NCI-H1694 (cell line): ENCODE measurements around the gene ECHDC3.

ENCODE experiments used
- DNase-seq: peaks from one replicate; lab custom pipeline; 2025; lab: John Stamatoyannopoulos, UW

ECHDC3 gene

GRCh38 chr10:11754173-11754572 lies 12.0 kb downstream of the ECHDC3 start:
- DNase-seq, result no peak

DNA sequence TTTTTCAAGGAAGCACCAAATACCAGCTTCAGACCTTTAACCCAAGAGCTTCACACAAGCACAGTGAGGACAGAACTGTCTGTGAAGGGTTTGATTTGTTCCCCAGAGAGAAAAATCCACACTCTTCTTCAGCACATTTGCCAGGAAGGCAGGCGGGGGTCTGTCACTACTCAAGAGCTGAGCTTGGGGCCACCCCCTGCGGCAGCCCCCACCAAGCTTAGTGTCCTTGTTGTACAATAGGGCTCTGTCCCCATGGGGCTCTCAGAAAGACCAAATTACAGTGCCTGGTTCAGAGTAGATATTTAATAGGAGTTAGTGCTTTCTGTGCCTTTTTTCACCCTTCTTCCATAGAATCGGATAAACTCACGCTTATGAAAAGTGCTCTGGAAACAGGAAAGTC lies 12.4 kb downstream of the ECHDC3 start:
- DNase-seq, result no peak

DNA sequence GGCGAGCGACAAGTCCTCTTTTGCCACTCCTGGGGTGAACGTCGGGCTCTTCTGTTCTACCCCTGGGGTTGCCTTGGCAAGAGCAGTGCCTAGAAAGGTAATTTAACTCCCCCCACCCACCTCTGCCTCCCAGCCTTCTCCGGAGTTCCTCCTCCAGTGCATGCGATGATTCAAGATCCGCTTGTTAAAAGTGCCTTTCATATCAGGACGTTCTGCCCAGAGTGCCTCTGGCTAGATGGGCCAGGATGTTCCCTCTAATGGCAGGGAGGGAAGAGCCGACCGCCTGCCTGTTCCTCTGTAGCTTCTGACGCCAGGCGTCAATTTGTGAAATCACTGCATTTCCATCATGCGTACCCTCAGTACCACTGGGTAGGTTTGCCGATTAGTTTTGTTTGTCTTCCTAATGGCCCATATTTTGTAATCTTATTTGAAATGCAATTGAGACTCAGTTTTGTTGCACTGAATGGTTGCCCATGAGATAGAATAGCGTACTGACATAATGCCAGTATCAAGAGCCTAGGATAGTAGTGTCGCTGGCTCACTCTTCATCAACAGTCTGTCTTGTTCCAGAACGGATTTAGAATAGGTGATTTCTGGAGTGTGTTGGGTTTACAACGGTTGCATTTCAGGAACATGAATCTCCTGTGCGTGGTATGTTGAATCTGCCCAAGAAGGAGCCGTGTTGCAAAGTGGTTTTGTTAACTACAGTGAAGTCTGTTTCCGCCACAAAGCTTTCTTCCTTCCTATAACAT lies 13.5 kb downstream of the ECHDC3 start:
- no peak for DNase-seq

DNA sequence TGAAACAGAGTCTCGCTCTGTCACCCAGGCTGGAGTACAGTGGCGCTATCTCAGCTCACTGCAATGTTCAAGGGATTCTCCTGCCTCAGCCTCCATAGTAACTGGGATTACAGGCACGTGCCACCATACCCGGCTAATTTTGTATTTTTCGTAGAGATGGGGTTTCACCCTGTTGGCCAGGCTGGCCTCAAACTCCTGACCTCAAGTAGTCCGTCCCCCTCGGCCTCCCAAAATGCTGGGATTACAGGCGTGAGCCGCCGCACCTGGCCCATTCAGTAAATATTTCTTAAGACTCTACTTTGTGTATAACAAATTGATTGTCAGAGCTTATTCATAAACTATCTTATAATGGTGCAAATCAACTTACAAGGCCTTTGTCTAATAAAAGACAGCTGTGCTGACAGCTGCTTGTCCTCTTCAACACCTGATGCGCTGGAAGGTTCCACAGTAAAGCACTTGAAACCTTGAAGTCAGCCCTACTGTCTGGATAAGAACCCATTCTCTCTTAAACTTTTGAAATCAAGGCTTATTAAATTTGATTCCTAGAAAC lies 14.7 kb downstream of the ECHDC3 start:
- DNase-seq, result no peak

GRCh38 chr10:11757454-11757820 lies 15.3 kb downstream of the ECHDC3 start:
- DNase-seq, result peak; percentile 6

- peak; percentile 59 for DNase-seq
Observed at GRCh38 chr10:11757821-11758463, 15.8 kb downstream of the ECHDC3 start.

- DNase-seq, result no peak
Observed at GRCh38 chr10:11758527-11759236, 16.5 kb downstream of the ECHDC3 start.

GRCh38 chr10:11759347-11759746 lies 17.2 kb downstream of the ECHDC3 start:
- DNase-seq, result no peak

DNA sequence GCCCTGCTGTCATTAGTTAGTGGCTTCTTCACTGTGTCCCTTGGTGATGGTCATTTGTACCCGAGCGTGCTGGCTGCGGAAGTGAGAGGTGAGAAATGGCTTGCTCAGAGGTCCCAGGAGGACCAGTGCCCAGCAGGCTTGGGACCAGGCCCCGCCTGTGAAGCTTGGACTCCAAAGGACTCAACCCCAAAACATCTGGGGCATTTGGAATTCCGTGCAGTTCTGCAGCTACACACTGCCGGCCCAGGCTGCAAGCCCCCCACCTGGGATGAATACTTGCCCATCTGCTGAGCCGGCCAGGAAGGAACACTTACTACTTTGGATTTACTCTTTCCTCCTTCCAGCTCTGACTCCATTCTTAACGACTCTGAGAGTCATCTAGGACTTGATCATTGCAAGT lies 18.0 kb downstream of the ECHDC3 start:
- no peak for DNase-seq

DNA sequence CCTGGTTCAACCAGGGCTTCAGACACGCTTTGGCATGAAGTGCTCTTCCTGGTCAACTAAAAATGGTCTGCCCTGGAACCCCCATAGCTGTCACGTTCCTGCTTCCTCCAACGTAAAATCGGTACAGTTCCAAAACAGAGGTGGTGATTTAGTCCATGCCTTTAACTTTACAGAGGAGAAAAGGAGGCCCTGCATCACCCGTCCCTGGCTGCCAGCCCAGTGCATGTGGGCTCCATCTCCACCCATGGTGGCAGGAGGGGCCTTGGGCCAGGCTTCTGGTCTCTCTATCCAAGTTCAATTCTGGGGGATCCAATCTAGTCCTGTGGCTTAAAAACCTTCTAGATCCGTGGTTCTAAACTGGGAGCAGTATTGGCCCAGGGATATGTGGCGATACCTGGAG lies 18.7 kb downstream of the ECHDC3 start:
- no peak for DNase-seq

GRCh38 chr10:11761431-11761830 lies 19.2 kb downstream of the ECHDC3 start:
- DNase-seq, result no peak

DNA sequence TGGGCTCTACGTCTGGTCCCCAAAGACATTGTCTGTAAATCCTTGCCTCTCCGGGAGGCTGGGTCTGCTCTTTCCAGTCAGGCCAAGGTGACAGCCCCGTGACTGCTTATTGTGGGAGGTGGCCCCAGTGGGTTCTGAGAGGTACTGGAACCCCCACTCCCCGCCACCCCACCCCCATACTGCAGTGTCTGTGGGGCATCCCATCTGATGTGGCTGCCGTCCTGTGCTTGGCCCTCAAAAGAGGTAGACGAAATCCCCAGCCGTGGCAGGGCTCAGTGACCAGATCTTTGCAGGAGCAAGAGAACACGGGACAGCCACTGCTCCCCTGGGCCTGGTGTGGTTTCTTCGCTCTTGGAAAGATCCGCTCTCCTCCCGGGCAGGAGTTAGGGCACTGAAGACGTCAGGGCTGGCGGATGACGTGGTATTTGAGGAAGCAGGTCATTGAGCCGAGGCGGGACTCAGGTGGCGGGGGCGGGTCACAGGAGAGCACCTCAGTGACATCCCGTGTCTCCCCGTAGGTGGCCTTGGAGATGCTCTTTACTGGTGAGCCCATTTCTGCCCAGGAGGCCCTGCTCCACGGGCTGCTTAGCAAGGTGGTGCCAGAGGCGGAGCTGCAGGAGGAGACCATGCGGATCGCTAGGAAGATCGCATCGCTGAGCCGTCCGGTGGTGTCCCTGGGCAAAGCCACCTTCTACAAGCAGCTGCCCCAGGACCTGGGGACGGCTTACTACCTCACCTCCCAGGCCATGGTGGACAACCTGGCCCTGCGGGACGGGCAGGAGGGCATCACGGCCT lies 20.7 kb downstream of the ECHDC3 start:
- DNase-seq, result no peak

DNA sequence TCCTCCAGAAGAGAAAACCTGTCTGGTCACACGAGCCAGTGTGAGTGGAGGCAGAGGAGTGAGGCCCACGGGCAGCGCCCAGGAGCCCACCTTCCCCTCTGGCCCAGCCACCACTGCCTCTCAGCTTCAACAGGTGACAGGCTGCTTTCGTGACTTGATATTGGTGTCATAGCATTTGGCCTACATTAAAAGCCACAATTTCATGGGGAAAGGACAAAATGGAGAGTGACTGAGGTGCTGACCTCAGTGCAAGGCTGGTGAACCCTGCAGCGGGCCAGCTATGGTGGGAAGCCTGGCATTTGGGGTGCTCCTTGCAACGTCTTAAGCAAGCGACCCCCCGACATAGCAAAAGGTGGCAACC lies 21.3 kb downstream of the ECHDC3 start:
- DNase-seq, result no peak

DNA sequence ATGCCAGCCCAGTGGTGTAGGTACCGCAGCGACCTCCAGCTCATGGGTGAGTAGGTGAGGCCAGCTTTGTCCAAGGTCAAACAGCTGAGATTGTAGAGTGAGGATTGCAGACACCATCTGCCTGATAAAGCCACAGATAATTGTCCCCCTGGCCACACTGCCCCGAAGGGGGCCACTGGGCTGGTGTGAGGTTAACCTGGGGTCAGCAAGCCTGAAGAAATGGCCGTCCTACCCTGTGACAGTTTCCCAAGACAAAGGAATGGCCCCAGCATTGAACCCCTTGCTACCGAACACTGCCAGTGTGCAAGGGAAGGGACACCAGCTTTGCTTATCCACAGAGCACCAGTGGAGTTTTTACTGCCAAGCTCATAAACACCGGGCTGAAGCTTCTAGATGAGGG lies 23.0 kb downstream of the ECHDC3 start:
- DNase-seq, result no peak

DNA sequence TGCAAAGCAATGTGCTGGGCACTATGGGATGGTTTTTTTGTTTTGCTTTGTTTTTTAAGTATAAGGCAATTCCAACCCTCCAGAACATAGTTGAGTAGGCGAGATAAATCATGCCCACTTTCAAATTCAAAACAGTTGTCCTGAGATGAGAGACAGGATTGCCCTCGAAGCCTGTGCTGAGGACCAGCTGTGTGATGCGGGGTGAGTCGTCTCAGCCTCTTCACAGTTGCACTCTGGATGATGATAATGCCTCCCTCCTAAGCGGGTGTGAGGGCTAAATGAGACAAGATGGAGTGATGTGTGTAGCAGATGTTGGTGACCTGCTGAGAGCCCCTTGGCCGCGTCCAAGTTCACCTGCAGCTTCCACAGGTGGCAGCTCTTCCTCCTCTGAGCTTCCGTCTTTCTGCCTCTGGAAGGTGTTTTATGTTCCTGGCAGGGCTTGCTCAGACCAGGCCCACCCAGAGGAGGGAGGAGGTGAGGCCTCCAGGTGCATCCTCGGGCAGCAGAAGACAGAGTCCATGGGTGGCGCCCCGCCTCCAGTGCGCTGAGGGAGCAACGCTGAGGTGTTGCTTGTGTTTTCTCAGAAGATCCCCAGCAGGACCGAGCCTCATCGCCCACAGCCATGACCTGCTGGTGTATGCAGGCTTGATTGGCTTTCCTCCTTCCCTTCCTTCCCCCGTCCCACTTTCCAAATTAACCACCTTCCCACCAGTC lies 30.6 kb downstream of the ECHDC3 start:
- no peak for DNase-seq

GRCh38 chr10:11773761-11774441 lies 31.7 kb downstream of the ECHDC3 start:
- DNase-seq, result no peak

DNA sequence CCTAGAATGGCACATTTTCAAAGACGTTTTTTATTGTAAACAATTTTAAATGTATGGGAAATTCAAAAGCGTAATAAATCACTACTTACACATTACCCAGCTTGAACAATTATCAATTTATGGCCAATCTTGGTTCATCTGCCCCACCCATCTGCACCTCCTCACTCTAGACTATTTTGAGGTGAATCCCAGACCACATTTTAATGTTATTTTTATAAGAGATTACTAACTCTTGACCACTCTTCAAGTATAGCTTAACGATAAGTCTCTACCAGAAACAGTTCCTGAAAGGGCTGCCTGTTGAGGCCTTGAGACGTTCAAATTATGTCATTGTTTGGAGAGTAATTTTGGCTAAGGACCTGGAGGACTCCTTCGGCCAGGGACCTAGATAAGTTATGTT lies 33.2 kb downstream of the ECHDC3 start:
- no peak for DNase-seq

- DNase-seq, result no peak
Observed at GRCh38 chr10:11776080-11776479, 33.9 kb downstream of the ECHDC3 start.

- DNase-seq, result no peak
Observed at GRCh38 chr10:11781114-11781513, 38.9 kb downstream of the ECHDC3 start.

DNA sequence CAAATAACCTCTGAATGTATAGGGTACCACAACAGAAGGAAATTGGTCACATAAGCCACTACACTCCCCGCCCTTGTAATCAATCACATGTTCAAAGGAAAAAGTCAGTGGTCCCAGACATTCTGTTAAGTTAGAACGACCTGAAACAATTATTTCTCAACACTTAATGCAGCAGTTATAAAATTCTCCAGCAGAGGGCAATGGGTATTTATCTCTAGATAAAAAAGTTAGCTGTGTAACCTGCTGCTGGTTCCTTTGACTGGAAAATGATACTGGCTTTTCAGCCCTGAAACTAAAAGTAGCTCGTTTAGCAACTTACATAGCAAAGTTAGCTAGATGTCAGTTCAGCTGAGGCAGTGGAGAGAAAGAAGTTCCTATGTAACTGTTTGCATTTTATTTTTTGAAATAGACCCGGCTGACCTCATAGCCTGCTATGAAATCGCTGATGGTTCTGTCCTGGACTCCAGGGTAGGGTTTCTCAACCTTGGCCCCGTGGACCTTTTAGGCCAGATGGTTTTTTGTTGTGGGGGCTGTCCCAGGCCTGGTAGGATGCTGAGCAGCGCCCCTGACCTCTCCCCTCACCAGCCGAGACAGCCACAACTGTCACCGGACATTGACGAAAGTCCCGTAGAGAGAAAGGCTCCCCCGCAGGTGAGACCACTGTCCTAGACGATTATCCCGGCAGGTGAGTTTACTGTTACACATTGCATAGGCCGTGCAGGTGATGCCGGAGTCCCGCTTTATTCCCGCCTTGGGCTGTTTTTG lies 40.8 kb downstream of the ECHDC3 start:
- DNase-seq, result peak; percentile 74
